A549 (cell line): Measurements from ENCODE around the gene SLC45A3. TPM values are rescaled to one million over a fixed set of nuclear protein-coding genes. Genes with fewer than 3 reads are reported as not detected.

Experiments used
- ATAC-seq, 2 experiments: fragments of 200-7000 bp in 1 of 2; fragments of >200 bp in 1 of 2; cut with Nextera tagmentation in 1 of 2; cut with Tn5 transposase in 1 of 2; 3 replicates each; pipeline versions ENCODE4 v1.8.0 to v1.9.1; 2018 to 2020; ENCODE audit warnings: mild to moderate bottlenecking in 1 of 2, moderate library complexity in 1 of 2
- CTCF ChIA-PET: fragments of 300-600 bp; sonication (Branson Sonifier 250); formaldehyde crosslinking; extraction: SDS; loops from one replicate; lab custom pipeline; 2021; ENCODE audit warnings: antibody characterized with exemption, inconsistent platforms; lab: Yijun Ruan, JAX
- POLR2A ChIA-PET: fragments of 350-600 bp; formaldehyde crosslinking; extraction: SDS; loops from one replicate; lab custom pipeline; 2021; ENCODE audit warnings: antibody characterized with exemption, inconsistent platforms; lab: Yijun Ruan, JAX
- DNase-seq, 2 experiments: peaks; one replicate each; pipeline versions ENCODE4 v3.0.0 to v3.0.0-alpha.2; 2011 to 2016; ENCODE audit warnings: low read depth in 1 of 2, low spot score in 1 of 2
- FAIRE-seq: peaks from 2 replicates; lab custom pipeline; 2011; peaks lifted over from hg19 to GRCh38; lab: Jason Lieb, UNC
- H3K27ac ChIP-seq, 2 experiments: fragments of >200 bp; sonication (Bioruptor Twin); formaldehyde crosslinking; 3 replicates each; pipeline ENCODE4 v1.5.1; 2016 to 2017
- H3K4me1 ChIP-seq: fragments of >200 bp; sonication (Bioruptor Twin); formaldehyde crosslinking; 3 replicates; pipeline ENCODE4 v1.6.1; 2016
- H3K4me2 ChIP-seq: fragments of >200 bp; sonication (Bioruptor Twin); formaldehyde crosslinking; 3 replicates; pipeline ENCODE4 v1.6.1; 2016
- H3K4me3 ChIP-seq: fragments of >200 bp; sonication (Bioruptor Twin); formaldehyde crosslinking; 3 replicates; pipeline ENCODE4 v1.5.1; 2016
- H3K9me3 ChIP-seq: fragments of >200 bp; sonication (Bioruptor Twin); formaldehyde crosslinking; 3 replicates; pipeline ENCODE4 v1.6.1; 2016
- BHLHE40 ChIP-seq: IDR thresholded peaks from 2 replicates; pipeline ENCODE4 v1.6.1; 2012; ENCODE audit warnings: low read depth, low read length, inconsistent platforms
- CHD4 ChIP-seq: fragments of 200-600 bp; sonication (generic); IDR thresholded peaks from 2 replicates; pipeline ENCODE4 v1.6.1; 2016; ENCODE audit warnings: antibody characterized with exemption, mild to moderate bottlenecking, borderline replicate concordance
- EHF ChIP-seq: fragments of 250-450 bp; sonication (Bioruptor Pico); IDR thresholded peaks from 2 replicates; pipeline ENCODE4 v1.5.0; 2020; ENCODE audit warnings: mild to moderate bottlenecking
- EHMT2 ChIP-seq: fragments of 200-600 bp; sonication (generic); IDR thresholded peaks from 2 replicates; pipeline ENCODE4 v1.6.1; 2016; ENCODE audit warnings: antibody characterized with exemption, low read depth, mild to moderate bottlenecking, moderate library complexity
- FOSL2 ChIP-seq, 2 experiments: fragments of 450-650 bp in 1 of 2; fragments of >200 bp in 1 of 2; sonication (Bioruptor Twin) in 1 of 2; formaldehyde crosslinking; IDR thresholded peaks; 2 replicates each; pipeline versions ENCODE4 v1.5.0 to v1.6.1; 2016 to 2020; ENCODE audit warnings: mild to moderate bottlenecking in 1 of 2, moderate library complexity in 1 of 2
- FOXS1 ChIP-seq: fragments of 250-450 bp; sonication (Bioruptor Pico); IDR thresholded peaks from 2 replicates; pipeline ENCODE4 v1.5.0; 2020; ENCODE audit warnings: mild to moderate bottlenecking, moderate library complexity
- HEYL ChIP-seq: fragments of 250-450 bp; sonication (Bioruptor Pico); IDR thresholded peaks from 2 replicates; pipeline ENCODE4 v1.8.0; 2021; ENCODE audit warnings: mild to moderate bottlenecking, moderate library complexity
- HOXB5 ChIP-seq: fragments of 250-450 bp; sonication (Bioruptor Pico); IDR thresholded peaks from 2 replicates; pipeline ENCODE4 v1.5.0; 2020; ENCODE audit warnings: mild to moderate bottlenecking, moderate library complexity
- JUN ChIP-seq, 2 experiments: fragments of >200 bp; sonication (Bioruptor Twin); formaldehyde crosslinking; IDR thresholded peaks; 2 replicates in 1 of 2; 3 replicates in 1 of 2; pipeline ENCODE4 v1.6.1; 2016 to 2017
- KDM1A ChIP-seq: fragments of 200-600 bp; sonication (generic); IDR thresholded peaks from 2 replicates; pipeline ENCODE4 v1.6.1; 2016; ENCODE audit warnings: low read depth, mild to moderate bottlenecking
- MAZ ChIP-seq: fragments of 150-350 bp; IDR thresholded peaks from 2 replicates; pipeline ENCODE4 v1.6.1; 2014; ENCODE audit warnings: antibody characterized with exemption, low read depth, low read length, borderline replicate concordance
- NFE2L2 ChIP-seq: fragments of 150-350 bp; conservative IDR thresholded peaks from 2 replicates; pipeline ENCODE4 v1.6.1; 2014; ENCODE audit warnings: low read length
- NPAS2 ChIP-seq: fragments of 250-450 bp; sonication (Bioruptor Pico); IDR thresholded peaks from 2 replicates; pipeline ENCODE4 v1.8.0; 2022; ENCODE audit warnings: mild to moderate bottlenecking, moderate library complexity, borderline replicate concordance
- POLR2A ChIP-seq: IDR thresholded peaks from 2 replicates; pipeline ENCODE4 v1.6.1; 2012; ENCODE audit warnings: mild to moderate bottlenecking, low read length
- POLR2AphosphoS2 ChIP-seq: conservative IDR thresholded peaks from 2 replicates; pipeline ENCODE4 v1.6.1; 2012; ENCODE audit warnings: low read length, improper control_type of control experiment, inconsistent platforms
- RAD21 ChIP-seq, 2 experiments: fragments of >200 bp in 1 of 2; sonication (Bioruptor Twin) in 1 of 2; formaldehyde crosslinking in 1 of 2; IDR thresholded peaks in 1 of 2; conservative IDR thresholded peaks in 1 of 2; 2 replicates in 1 of 2; 3 replicates in 1 of 2; pipeline ENCODE4 v1.6.1; 2012 to 2018; ENCODE audit warnings: inconsistent platforms in 1 of 2
- RARB ChIP-seq: fragments of 250-450 bp; sonication (Bioruptor Pico); IDR thresholded peaks from 2 replicates; pipeline ENCODE4 v1.8.0; 2021; ENCODE audit warnings: mild to moderate bottlenecking, moderate library complexity
- RFX5 ChIP-seq: fragments of 450-650 bp; IDR thresholded peaks from 2 replicates; pipeline ENCODE4 v1.7.1; 2014; ENCODE audit warnings: antibody characterized with exemption, mild to moderate bottlenecking, moderate library complexity
- RNF2 ChIP-seq: fragments of 200-600 bp; sonication (generic); IDR thresholded peaks from 2 replicates; pipeline ENCODE4 v1.6.1; 2016; ENCODE audit warnings: low read depth, mild to moderate bottlenecking, antibody characterized with exemption, moderate library complexity, borderline replicate concordance
- TFCP2L1 ChIP-seq: fragments of 250-450 bp; sonication (Bioruptor Pico); IDR thresholded peaks from 2 replicates; pipeline ENCODE4 v1.5.0; 2021; ENCODE audit warnings: mild to moderate bottlenecking
- ZNF302 ChIP-seq: fragments of 250-450 bp; sonication (Bioruptor Pico); IDR thresholded peaks from 2 replicates; pipeline ENCODE4 v1.9.0; 2021; ENCODE audit warnings: inconsistent platforms, mild to moderate bottlenecking, moderate library complexity
- WGBS: methylation state at CpG from one replicate; pipeline ENCODE4 v1.1.6; 2017; ENCODE audit errors: missing lambda C conversion rate; 5-methylcytosine and 5-hydroxymethylcytosine counted together
- polyA plus RNA-seq, 4 experiments: library from polyadenylated mRNA; depleted of rRNA in 3 of 4; stranded (reverse); fragments of >200 nt; fragmentation: RNase III in 1 of 4; extraction: RNeasy Plus Mini Kit Qiagen cat#74134 plus additional on column Dnase treatment in 1 of 4; gene quantifications; 2 replicates in 3 of 4; 3 replicates in 1 of 4; pipeline ENCODE4 v1.2.3, GENCODE V29; 2011 to 2017
- TF ChIP-seq, protein P1 (sequence below): fragments of 200-600 bp; sonication (generic); IDR thresholded peaks from 2 replicates; pipeline ENCODE4 v1.6.1; 2016; ENCODE audit warnings: antibody characterized with exemption, mild to moderate bottlenecking, moderate library complexity
- TF ChIP-seq, protein P2 (sequence below): fragments of 450-650 bp; IDR thresholded peaks from 2 replicates; pipeline ENCODE4 v1.6.1; 2014; ENCODE audit warnings: antibody characterized with exemption
- TF ChIP-seq, protein P3 (sequence below): fragments of >200 bp; sonication (Bioruptor Twin); formaldehyde crosslinking; IDR thresholded peaks from 3 replicates; pipeline ENCODE4 v1.6.1; 2016

Gene SLC45A3
- polyA plus RNA-seq, 2 of the 4 experiments (the other 2 are of a cell fraction): 2.8 to 3.4 TPM

DNA sequence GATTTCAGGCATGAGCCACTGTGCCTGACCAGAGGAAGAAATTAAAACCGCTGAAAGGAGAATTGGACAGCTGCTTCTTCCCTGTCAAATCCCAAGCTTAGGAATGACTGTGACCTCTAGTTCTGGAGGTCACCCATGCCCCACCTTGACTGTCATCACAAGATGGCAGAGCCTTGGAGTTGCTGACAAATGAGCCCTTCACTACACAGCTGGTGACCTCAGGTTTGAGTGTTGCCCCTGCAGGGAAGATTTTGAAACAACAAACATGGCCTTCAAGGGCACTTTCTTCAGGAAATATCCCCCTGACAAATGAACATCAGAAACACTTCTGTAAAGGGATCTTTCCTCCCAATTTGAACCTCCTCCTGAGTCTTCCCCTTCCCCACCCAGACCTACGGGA lies 6.9 kb upstream of the SLC45A3 start:
- no peak for TF ChIP-seq HOXB5
- TF ChIP-seq NFE2L2: no peak
- TF ChIP-seq, protein P1, sequence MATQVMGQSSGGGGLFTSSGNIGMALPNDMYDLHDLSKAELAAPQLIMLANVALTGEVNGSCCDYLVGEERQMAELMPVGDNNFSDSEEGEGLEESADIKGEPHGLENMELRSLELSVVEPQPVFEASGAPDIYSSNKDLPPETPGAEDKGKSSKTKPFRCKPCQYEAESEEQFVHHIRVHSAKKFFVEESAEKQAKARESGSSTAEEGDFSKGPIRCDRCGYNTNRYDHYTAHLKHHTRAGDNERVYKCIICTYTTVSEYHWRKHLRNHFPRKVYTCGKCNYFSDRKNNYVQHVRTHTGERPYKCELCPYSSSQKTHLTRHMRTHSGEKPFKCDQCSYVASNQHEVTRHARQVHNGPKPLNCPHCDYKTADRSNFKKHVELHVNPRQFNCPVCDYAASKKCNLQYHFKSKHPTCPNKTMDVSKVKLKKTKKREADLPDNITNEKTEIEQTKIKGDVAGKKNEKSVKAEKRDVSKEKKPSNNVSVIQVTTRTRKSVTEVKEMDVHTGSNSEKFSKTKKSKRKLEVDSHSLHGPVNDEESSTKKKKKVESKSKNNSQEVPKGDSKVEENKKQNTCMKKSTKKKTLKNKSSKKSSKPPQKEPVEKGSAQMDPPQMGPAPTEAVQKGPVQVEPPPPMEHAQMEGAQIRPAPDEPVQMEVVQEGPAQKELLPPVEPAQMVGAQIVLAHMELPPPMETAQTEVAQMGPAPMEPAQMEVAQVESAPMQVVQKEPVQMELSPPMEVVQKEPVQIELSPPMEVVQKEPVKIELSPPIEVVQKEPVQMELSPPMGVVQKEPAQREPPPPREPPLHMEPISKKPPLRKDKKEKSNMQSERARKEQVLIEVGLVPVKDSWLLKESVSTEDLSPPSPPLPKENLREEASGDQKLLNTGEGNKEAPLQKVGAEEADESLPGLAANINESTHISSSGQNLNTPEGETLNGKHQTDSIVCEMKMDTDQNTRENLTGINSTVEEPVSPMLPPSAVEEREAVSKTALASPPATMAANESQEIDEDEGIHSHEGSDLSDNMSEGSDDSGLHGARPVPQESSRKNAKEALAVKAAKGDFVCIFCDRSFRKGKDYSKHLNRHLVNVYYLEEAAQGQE: no peak
- TF ChIP-seq RARB (CRISPR knock-in tag): no peak
- TF ChIP-seq BHLHE40: no peak
- TF ChIP-seq FOXS1 (CRISPR knock-in tag): no peak
- TF ChIP-seq TFCP2L1: no peak
- TF ChIP-seq FOSL2 (IDR thresholded peaks at IDR 0.05): no peak
- TF ChIP-seq FOSL2 (CRISPR knock-in tag; IDR thresholded peaks at IDR 0.05): no peak
- TF ChIP-seq POLR2A: no peak
- Histone ChIP-seq H3K4me3 (no peak overlapping the region), H3K4me1 (0 out of 3 replicates have a peak, but pooled peaks cover 3% of the 10 kb centered on the region), H3K9me3 (no peaks in the 10 kb centered on the region), H3K4me2 (no peak overlapping the region), H3K27ac (no peak overlapping the region)
- POLR2A ChIA-PET: no interaction called here
- no peak for FAIRE-seq
- CTCF ChIA-PET: interaction anchor here (0.7 to 10.9 kb wide), 7 partner anchors 8 to 333 kb away, joined by 3 to 85 read pairs (median 4); no protein-coding TSS in a partner anchor
- no peak for ATAC-seq
- WGBS: 78% methylated on average over 2 of the region's 2 CpGs
- DNase-seq: no peak

DNA sequence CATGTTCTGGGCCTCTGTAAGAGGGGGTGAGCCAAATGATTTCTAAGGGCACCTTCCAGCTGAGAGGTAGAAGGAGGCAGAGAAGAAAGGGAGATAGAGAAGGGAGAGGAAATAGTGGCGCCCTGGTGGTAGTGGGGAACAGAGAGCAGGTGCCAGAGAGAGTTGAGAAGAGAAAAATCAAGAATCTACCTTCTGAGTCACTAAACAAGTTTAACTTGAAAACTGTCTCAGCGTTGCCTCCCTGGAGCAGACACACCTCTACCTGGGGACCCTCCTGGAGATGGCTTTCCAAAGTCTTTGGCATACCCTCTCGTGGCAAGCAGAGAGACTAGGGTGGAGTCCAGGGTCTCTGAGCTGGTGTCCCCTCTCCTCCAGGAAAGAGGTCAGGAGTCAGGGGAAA lies 1.1 kb upstream of the SLC45A3 start:
- 72% methylated on average over 3 of the region's 3 CpGs for WGBS
- peaks cover 8% of the 10 kb centered on the region for H3K4me1 ChIP-seq
- no peak for FAIRE-seq
- no peak for DNase-seq
- ChIA-PET CTCF (interaction anchor here (0.6 to 13.2 kb wide), 6 partner anchors 14 to 90 kb away, joined by 3 to 117 read pairs (median 6); no protein-coding TSS in a partner anchor), POLR2A (no interaction called here)
- no peak overlapping the region for H3K27ac ChIP-seq
- H3K4me2 ChIP-seq: no peak overlapping the region
- H3K9me3 ChIP-seq: no peaks in the 10 kb centered on the region
- TF ChIP-seq POLR2AphosphoS2 (no peak), MAZ (no peak), NPAS2 (CRISPR knock-in tag) (no peak), EHMT2 (no peak), HEYL (CRISPR knock-in tag) (no peak), ZNF302 (CRISPR knock-in tag) (no peak), HOXB5 (no peak), RFX5 (no peak), RAD21 (conservative IDR thresholded peaks at IDR 0.05 in 1 of 2, IDR thresholded peaks at IDR 0.05 in 1 of 2) (no peak), KDM1A (no peak), JUN (IDR thresholded peaks at IDR 0.05) (no peak), POLR2A (no peak), EHF (CRISPR knock-in tag) (no peak), RARB (CRISPR knock-in tag) (no peak), RNF2 (no peak), CHD4 (no peak)
- TF ChIP-seq, protein P2, sequence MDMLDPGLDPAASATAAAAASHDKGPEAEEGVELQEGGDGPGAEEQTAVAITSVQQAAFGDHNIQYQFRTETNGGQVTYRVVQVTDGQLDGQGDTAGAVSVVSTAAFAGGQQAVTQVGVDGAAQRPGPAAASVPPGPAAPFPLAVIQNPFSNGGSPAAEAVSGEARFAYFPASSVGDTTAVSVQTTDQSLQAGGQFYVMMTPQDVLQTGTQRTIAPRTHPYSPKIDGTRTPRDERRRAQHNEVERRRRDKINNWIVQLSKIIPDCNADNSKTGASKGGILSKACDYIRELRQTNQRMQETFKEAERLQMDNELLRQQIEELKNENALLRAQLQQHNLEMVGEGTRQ: no peak
- TF ChIP-seq, protein P3, sequence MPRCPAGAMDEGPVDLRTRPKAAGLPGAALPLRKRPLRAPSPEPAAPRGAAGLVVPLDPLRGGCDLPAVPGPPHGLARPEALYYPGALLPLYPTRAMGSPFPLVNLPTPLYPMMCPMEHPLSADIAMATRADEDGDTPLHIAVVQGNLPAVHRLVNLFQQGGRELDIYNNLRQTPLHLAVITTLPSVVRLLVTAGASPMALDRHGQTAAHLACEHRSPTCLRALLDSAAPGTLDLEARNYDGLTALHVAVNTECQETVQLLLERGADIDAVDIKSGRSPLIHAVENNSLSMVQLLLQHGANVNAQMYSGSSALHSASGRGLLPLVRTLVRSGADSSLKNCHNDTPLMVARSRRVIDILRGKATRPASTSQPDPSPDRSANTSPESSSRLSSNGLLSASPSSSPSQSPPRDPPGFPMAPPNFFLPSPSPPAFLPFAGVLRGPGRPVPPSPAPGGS: no peak
- TF ChIP-seq, all 56 proteins: peak for 0
- H3K4me3 ChIP-seq: no peak overlapping the region
- ATAC-seq: peak in 1 of 2 experiments; percentile 5; a peak in 2 of 6 replicates
